Ishikawa (cell line): ENCODE data around the gene EREG.

Experiments
- CEBPB ChIP-seq: IDR thresholded peaks from 2 replicates; pipeline ENCODE4 v1.6.1; 2012
- CREB1 ChIP-seq: IDR thresholded peaks from 2 replicates; pipeline ENCODE4 v1.6.1; 2012; ENCODE audit warnings: low read depth
- EGR1 ChIP-seq: IDR thresholded peaks from 2 replicates; pipeline ENCODE4 v1.6.1; 2012
- EP300 ChIP-seq: IDR thresholded peaks from 2 replicates; pipeline ENCODE4 v1.6.1; 2012; ENCODE audit warnings: borderline replicate concordance
- FOXM1 ChIP-seq: IDR thresholded peaks from 2 replicates; pipeline ENCODE4 v1.6.1; 2012; ENCODE audit warnings: low read depth, borderline replicate concordance
- NFIC ChIP-seq: IDR thresholded peaks from 2 replicates; pipeline ENCODE4 v1.6.1; 2012
- RAD21 ChIP-seq: IDR thresholded peaks from 2 replicates; pipeline ENCODE4 v1.6.1; 2012; ENCODE audit warnings: low read depth
- TAF1 ChIP-seq: IDR thresholded peaks from 2 replicates; pipeline ENCODE4 v1.6.1; 2012; ENCODE audit warnings: low read depth, mild to moderate bottlenecking
- TCF12 ChIP-seq: IDR thresholded peaks from 2 replicates; pipeline ENCODE4 v1.6.1; 2012; ENCODE audit warnings: low read depth
- TEAD4 ChIP-seq: IDR thresholded peaks from 2 replicates; pipeline ENCODE4 v1.6.1; 2012
- YY1 ChIP-seq: IDR thresholded peaks from 2 replicates; pipeline ENCODE4 v1.6.1; 2012; ENCODE audit warnings: low read depth
- ZBTB7A ChIP-seq: IDR thresholded peaks from 2 replicates; pipeline ENCODE4 v1.6.1; 2012; ENCODE audit warnings: low read depth
- TF ChIP-seq, protein P1 (sequence below): IDR thresholded peaks from 2 replicates; pipeline ENCODE4 v1.6.1; 2012
- TF ChIP-seq, protein P2 (sequence below): IDR thresholded peaks from 2 replicates; pipeline ENCODE4 v1.6.1; 2012; ENCODE audit warnings: low read depth, mild to moderate bottlenecking
- TF ChIP-seq, protein P3 (sequence below): IDR thresholded peaks from 2 replicates; pipeline ENCODE4 v1.6.1; 2012

Gene EREG

DNA sequence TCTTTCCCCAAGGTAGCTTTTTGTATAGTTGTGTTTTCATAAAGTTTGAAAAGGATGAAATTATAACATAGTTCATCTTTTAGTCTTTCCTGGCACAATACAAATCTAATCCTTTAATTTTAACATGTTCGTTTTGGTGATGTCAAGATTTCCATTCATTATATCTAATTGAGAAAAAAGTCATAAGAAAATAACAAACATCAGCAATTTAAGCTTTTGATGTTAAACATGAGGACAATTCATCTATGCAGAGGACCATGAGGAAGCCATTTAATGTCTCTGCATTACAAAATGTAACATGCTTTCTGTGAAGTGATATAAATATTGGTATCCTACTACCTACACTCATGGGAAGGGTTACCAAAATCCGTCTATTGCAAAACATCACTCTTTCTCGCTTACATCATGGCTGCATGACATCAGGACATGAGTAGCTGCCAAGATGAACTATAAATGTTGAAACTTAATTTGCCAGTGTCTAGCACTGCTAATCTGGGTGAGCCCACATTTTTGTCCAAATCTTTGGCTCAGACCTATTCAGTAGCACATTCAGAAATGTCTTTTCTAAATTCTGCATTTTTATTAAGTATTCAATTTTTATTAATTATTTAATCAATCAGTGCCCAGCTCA, 47.2 kb upstream of the EREG start:
- TF ChIP-seq TCF12 (no peak), RAD21 (no peak), TAF1 (no peak), NFIC (no peak), ZBTB7A (no peak), CREB1 (no peak), EGR1 (no peak), YY1 (no peak), FOXM1 (no peak), CEBPB (no peak), TEAD4 (no peak), EP300 (no peak)
- TF ChIP-seq, protein P1, sequence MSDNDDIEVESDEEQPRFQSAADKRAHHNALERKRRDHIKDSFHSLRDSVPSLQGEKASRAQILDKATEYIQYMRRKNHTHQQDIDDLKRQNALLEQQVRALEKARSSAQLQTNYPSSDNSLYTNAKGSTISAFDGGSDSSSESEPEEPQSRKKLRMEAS, result no peak
- TF ChIP-seq, protein P2, sequence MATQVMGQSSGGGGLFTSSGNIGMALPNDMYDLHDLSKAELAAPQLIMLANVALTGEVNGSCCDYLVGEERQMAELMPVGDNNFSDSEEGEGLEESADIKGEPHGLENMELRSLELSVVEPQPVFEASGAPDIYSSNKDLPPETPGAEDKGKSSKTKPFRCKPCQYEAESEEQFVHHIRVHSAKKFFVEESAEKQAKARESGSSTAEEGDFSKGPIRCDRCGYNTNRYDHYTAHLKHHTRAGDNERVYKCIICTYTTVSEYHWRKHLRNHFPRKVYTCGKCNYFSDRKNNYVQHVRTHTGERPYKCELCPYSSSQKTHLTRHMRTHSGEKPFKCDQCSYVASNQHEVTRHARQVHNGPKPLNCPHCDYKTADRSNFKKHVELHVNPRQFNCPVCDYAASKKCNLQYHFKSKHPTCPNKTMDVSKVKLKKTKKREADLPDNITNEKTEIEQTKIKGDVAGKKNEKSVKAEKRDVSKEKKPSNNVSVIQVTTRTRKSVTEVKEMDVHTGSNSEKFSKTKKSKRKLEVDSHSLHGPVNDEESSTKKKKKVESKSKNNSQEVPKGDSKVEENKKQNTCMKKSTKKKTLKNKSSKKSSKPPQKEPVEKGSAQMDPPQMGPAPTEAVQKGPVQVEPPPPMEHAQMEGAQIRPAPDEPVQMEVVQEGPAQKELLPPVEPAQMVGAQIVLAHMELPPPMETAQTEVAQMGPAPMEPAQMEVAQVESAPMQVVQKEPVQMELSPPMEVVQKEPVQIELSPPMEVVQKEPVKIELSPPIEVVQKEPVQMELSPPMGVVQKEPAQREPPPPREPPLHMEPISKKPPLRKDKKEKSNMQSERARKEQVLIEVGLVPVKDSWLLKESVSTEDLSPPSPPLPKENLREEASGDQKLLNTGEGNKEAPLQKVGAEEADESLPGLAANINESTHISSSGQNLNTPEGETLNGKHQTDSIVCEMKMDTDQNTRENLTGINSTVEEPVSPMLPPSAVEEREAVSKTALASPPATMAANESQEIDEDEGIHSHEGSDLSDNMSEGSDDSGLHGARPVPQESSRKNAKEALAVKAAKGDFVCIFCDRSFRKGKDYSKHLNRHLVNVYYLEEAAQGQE, result no peak
- TF ChIP-seq, protein P3, sequence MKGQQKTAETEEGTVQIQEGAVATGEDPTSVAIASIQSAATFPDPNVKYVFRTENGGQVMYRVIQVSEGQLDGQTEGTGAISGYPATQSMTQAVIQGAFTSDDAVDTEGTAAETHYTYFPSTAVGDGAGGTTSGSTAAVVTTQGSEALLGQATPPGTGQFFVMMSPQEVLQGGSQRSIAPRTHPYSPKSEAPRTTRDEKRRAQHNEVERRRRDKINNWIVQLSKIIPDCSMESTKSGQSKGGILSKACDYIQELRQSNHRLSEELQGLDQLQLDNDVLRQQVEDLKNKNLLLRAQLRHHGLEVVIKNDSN, result no peak

DNA sequence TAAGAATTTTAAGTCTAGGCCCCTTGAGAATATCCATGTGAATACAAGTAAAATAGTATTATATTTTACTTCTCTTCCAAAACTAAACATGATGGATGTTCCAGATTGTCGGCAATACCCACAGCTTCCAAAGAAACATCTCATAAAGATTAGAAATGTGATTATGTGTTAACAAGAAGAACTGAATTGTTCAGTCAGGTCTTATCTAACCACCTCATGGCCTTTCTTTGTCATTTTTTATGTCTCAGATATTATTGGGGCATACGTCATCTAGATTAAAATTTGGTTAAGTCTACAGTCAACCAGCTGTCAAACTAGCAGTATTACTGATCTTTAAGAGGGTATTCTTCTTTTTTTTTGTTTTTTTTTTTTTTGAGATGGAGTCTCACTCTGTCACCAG, 46.7 kb upstream of the EREG start:
- no peak for TF ChIP-seq TEAD4
- TF ChIP-seq, protein P2, result no peak
- TF ChIP-seq EP300, result no peak

DNA sequence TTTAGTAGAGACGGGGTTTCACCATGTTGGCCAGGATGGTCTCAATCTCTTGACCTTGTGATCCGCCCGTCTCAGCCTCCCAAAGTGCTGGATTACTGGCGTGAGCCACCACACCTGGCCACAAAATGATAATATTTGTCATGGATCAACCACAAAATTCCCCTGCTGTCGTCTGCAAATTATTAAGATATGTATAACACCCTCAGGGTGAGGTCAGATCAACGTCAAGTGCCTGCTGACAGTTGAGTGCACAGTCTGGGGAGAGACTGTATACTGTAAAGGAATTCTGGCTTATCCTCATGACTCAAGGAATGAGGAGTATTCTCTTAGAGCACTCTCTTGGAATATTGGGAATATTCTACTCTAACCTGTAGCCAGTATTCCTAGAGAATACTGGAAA, 45.5 kb upstream of the EREG start:
- TF ChIP-seq TCF12 (no peak), TAF1 (no peak), EGR1 (no peak), YY1 (no peak), FOXM1 (no peak), RAD21 (no peak), EP300 (no peak), TEAD4 (no peak), CREB1 (no peak)
- TF ChIP-seq, protein P1, result no peak

DNA sequence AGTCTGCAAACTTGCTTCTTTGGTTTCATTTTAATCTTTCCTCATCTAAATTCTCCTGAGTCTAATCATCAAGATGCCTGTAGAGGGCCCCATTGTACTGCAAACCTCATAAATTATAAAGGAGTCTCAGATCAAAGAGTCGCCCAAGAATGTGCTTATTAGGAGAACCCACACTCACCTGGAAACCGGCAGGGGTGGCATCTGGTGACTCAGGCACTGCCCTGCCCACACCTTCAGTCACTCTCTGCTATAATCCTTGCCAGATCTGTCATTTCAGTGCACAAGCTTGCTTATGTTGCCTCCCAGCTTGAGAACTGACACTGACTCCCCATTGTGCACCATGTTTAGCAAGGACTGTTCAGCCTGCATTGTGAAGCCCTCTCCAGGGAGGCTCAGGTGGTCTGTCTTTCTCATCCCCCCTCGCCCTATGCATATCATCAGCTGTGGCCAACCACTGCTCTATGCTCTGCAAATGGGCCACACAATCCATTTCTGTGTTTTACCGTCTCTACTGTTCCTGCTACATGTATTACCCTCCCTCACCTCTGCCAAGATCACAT, 44.3 kb upstream of the EREG start:
- TF ChIP-seq EP300, result peak; percentile 77; the same call in 1 of the 2 replicates
- TF ChIP-seq CEBPB, result no peak
- TF ChIP-seq TEAD4, result peak; percentile 79
- TF ChIP-seq ZBTB7A, result no peak
- peak; percentile 82 for TF ChIP-seq TCF12
- TF ChIP-seq EGR1, result no peak
- TF ChIP-seq YY1, result no peak
- TF ChIP-seq CREB1, result no peak
- TF ChIP-seq, protein P2, result no peak
- TF ChIP-seq, protein P3, result no peak
- TF ChIP-seq, protein P1, result no peak; the same call in 1 of the 2 replicates
- peak; percentile 83 for TF ChIP-seq RAD21
- TF ChIP-seq TAF1, result no peak
- TF ChIP-seq FOXM1, result peak; percentile 56; the same call in 1 of the 2 replicates
- TF ChIP-seq NFIC, result peak; percentile 71
